Measurements from ENCODE around the gene DUSP2. TPM values are rescaled to one million over a fixed set of nuclear protein-coding genes. Genes with fewer than 3 reads are reported as not detected.

Gene DUSP2
- total and polyA plus RNA-seq, 8 donors, result 3.6 to 9.4 (median 6.0) TPM

DNA sequence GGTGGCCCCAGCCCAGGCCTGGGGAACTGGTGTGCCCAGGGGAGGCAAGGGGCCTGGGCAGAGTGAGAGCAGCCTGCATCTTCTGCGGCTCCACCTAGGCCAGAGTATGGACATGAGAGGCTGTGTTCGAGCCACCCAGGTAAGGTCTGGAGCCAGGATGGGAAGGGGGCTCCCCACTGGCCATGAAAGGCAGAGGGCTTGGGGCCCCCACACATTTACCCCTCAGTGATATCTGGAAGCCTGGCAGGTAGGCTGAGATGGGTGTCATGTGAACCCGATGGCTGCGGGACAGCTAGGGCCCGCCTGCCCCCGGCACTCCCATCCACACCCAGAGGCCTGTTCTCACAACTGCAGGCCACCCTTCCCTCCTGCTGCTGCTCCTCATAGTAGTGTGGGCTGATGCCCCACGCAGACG is 42.0 kb downstream of the DUSP2 start:
- H3K27ac ChIP-seq, result no peak overlapping the region
- peak in 1 of 2 donors; percentile 15 for DNase-seq
- 42 to 75% (median 73%) methylated on average over 2 to 8 of the region's 8 CpGs for WGBS, 5 donors

DNA sequence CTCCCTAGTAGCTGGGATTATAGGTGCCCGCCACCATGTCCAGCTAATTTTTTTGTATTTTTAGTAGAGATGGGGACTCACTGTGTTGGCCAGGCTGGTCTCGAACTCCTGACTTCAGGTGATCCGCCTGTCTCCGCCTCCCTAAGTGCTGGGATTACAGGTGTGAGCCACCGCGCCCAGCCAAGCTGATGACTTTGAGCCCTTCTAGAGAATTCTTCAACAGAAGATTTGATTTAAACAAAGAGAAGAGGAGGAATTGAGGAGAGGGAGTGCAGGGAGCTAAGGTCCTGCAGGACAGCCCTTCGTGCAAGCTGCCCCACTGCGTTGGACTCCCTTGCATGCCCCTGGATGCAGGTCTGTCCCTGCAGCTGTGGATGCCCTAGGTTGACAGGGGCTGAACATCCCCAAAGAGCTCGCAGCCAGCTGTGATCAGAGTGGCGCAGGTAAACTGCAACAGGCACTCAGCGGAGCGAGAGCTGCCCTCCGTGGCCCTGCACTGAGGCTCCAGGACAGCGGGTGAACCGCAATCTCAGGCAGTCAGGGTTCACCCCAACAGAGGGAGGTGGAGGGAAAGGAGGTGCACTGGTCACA is 42.5 kb downstream of the DUSP2 start:
- H3K4me3 ChIP-seq, result no peak overlapping the region
- H3K4me1 ChIP-seq, result peaks cover 0 to 4% (median 0%) of the 10 kb centered on the region in 4 donors
- DNase-seq, result peak in 1 of 2 donors; percentile 20
- TF ChIP-seq POLR2A (IDR thresholded peaks at IDR 0.05) (no peak), POLR2AphosphoS5 (IDR thresholded peaks at IDR 0.05) (no peak), EP300 (IDR thresholded peaks at IDR 0.05) (no peak)
- TF ChIP-seq, protein P1, sequence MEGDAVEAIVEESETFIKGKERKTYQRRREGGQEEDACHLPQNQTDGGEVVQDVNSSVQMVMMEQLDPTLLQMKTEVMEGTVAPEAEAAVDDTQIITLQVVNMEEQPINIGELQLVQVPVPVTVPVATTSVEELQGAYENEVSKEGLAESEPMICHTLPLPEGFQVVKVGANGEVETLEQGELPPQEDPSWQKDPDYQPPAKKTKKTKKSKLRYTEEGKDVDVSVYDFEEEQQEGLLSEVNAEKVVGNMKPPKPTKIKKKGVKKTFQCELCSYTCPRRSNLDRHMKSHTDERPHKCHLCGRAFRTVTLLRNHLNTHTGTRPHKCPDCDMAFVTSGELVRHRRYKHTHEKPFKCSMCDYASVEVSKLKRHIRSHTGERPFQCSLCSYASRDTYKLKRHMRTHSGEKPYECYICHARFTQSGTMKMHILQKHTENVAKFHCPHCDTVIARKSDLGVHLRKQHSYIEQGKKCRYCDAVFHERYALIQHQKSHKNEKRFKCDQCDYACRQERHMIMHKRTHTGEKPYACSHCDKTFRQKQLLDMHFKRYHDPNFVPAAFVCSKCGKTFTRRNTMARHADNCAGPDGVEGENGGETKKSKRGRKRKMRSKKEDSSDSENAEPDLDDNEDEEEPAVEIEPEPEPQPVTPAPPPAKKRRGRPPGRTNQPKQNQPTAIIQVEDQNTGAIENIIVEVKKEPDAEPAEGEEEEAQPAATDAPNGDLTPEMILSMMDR (IDR thresholded peaks at IDR 0.05), result no peak
- peaks cover 0 to 17% (median 8%) of the 10 kb centered on the region in 4 donors for H3K9me3 ChIP-seq
- H3K27me3 ChIP-seq, result no peaks in the 10 kb centered on the region
- intact Hi-C loops (cut with DNase I; ENCODE audit: low total_unique reads), result no loop called here
- H3K36me3 ChIP-seq, result no peaks in the 10 kb centered on the region
- 93 to 96% (median 95%) methylated on average over 13 to 15 of the region's 15 CpGs for WGBS, 5 donors
- no peak overlapping the region for H3K27ac ChIP-seq

More for the DNA sequence above, 42.0 kb downstream of the DUSP2 start:
- intact Hi-C loops (cut with DNase I; ENCODE audit: low total_unique reads), result no loop called here
- Histone ChIP-seq H3K9me3 (peaks cover 0 to 17% (median 8%) of the 10 kb centered on the region in 4 donors), H3K4me3 (no peak overlapping the region), H3K36me3 (no peaks in the 10 kb centered on the region), H3K27me3 (peaks cover 0 to 4% (median 0%) of the 10 kb centered on the region in 3 donors), H3K4me1 (peaks cover 0 to 6% (median under 1%) of the 10 kb centered on the region in 4 donors)
- TF ChIP-seq POLR2A (IDR thresholded peaks at IDR 0.05) (no peak), POLR2AphosphoS5 (IDR thresholded peaks at IDR 0.05) (no peak), EP300 (IDR thresholded peaks at IDR 0.05) (no peak)
- TF ChIP-seq, protein P1 (IDR thresholded peaks at IDR 0.05), result no peak

DNA sequence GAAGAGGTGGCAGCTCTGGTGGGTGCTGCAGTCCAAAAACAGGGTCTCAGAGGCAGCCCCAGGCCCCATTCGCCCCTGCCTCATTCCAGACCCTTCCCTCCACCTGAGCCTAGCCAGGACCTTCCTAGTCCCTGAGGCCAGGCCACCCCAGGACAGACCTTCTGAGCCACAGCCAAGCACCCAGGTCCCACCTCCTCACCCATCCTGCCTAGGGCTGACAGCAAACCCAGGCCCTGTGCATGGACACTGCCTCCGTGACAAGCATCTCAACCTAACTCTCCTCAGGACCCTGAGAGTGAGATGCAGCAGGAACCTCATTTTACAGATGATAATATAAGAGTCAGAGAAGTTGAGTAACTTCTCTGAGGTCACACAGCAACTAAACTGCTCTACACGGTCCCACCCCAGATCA is 44.3 kb downstream of the DUSP2 start:
- intact Hi-C loops (cut with DNase I; ENCODE audit: low total_unique reads), result no loop called here
- H3K27ac ChIP-seq, result no peak overlapping the region
- TF ChIP-seq POLR2A (IDR thresholded peaks at IDR 0.05), result no peak
- TF ChIP-seq EP300 (IDR thresholded peaks at IDR 0.05), result no peak
- no peak for TF ChIP-seq POLR2AphosphoS5 (IDR thresholded peaks at IDR 0.05)
- TF ChIP-seq, protein P1 (IDR thresholded peaks at IDR 0.05), result no peak
- no peak overlapping the region for H3K4me3 ChIP-seq
- H3K27me3 ChIP-seq, result no peaks in the 10 kb centered on the region
- H3K9me3 ChIP-seq, result peaks cover 0 to 14% (median 8%) of the 10 kb centered on the region in 4 donors
- 83 to 96% (median 85%) methylated on average over 3 of the region's 3 CpGs for WGBS, 5 donors
- no peaks in the 10 kb centered on the region for H3K4me1 ChIP-seq
- no peaks in the 10 kb centered on the region for H3K36me3 ChIP-seq
- peak in 1 of 2 donors; percentile 24 for DNase-seq

DNA sequence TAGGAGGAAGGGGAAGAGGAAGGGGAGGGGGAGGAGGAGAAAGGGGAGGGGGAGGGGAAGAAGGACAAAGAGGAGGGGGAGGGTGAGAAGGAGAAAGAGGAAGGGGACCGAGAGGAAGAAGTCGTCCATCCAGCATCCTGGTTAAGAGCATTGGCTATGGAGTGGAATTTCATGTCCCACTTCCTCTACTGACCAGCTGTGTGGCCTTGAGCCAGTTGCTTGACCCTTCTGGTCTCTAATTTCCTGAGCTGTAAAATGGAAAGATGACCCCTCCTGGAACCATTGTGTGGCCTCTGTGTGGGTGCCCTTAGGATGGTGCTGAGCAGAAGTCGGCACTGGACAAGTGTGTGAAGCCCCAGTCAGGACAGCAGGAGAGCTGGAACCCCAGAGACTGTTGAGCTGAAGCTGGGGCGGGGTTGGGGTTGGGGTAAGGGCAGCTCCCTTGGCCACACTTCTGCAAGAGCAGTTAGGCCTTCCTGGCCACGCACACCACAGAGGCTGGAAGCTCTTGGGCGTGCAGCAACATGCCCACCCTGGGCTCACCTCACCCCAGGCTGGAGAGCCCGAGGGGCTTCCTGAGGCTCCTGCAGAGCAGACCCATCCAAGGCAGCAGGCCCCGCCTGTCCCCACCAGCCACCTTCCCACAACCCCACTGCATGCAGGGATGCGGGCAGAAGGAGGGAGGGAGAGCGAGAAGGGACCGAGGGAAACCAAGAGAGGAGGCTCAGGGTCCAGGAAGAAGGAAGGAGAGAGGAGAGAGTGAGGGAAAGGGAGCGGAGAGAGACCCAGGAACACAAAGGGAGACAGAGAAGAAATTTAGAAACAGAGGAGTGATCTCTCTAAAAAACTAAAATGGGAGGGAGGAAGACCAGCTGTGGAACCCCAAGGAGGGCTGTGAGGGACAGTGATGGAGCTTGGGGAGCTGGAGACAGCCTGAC is 45.1 kb downstream of the DUSP2 start:
- Histone ChIP-seq H3K27me3 (no peaks in the 10 kb centered on the region), H3K9me3 (peaks cover 0 to 7% (median 3%) of the 10 kb centered on the region in 4 donors), H3K27ac (peak overlapping the region in 1 of 5 donors; percentile 49), H3K36me3 (no peaks in the 10 kb centered on the region), H3K4me3 (no peak overlapping the region), H3K4me1 (peaks cover 0 to 4% (median 0%) of the 10 kb centered on the region in 4 donors)
- intact Hi-C loops (cut with DNase I; ENCODE audit: low total_unique reads), result no loop called here
- 72 to 79% (median 77%) methylated on average over 9 to 12 of the region's 12 CpGs for WGBS, 5 donors
- no peak for DNase-seq
- TF ChIP-seq, protein P1 (IDR thresholded peaks at IDR 0.05), result no peak
- no peak for TF ChIP-seq POLR2AphosphoS5 (IDR thresholded peaks at IDR 0.05)
- no peak for TF ChIP-seq POLR2A (IDR thresholded peaks at IDR 0.05)
- no peak for TF ChIP-seq EP300 (IDR thresholded peaks at IDR 0.05)
